ENCODE data around the gene C7orf25. TPM values are rescaled to one million over a fixed set of nuclear protein-coding genes. Genes with fewer than 3 reads are reported as not detected.

The C7orf25 gene
- total RNA-seq (1 to 10 TPM; 7.9 to 8.0 TPM), polyA plus RNA-seq (1 to 10 TPM; 1.9 to 3.3 (median 3.0) TPM), total RNA-seq (0 to 0.52 (median 0.19) reads per million in 6 experiments)

- Mint-ChIP-seq H3K36me3 (peaks cover 0 to 17% (median 2%) of the 10 kb centered on the region in 3 donors), H3K4me3 (peak within 1 kb of the TSS; percentile 84 to 97 (median 93)), H3K27ac (peak within 1 kb of the TSS; percentile 89 to 97 (median 95)), H3K4me1 (peaks cover 37 to 76% (median 58%) of the 10 kb centered on the region in 4 donors), H3K9me3 (no peaks in the 10 kb centered on the region), H3K27me3 (no peaks in the 10 kb centered on the region)
- ATAC-seq: peak; percentile 88 to 93
- POLR2A ChIA-PET: interaction anchor here (0.7 to 4.8 kb wide), 9 partner anchors 8 to 1578 kb away, joined by 3 to 30 read pairs (median 5); partner anchors contain the start of genes MRPL32 and PSMA2
- DNase-seq: peak; percentile 93 to 97 (median 95)
Measured at GRCh38 chr7:42911454-42912447, at the start of gene C7orf25. Gene C7orf25 (minus strand): TSS chr7:42912070. CDS start chr7:42910900, 1,170 bp downstream.

- POLR2A ChIA-PET: no interaction called here
- Mint-ChIP-seq H3K36me3 (peaks cover 0 to 7% (median 3%) of the 10 kb centered on the region in 3 donors), H3K4me1 (no peaks in the 10 kb centered on the region)
Measured at GRCh38 chr7:42961170-42961569, 49.3 kb upstream of the C7orf25 start.

GRCh38 chr7:42960762-42961161 is 48.9 kb upstream of the C7orf25 start:
- Mint-ChIP-seq H3K4me1 (no peaks in the 10 kb centered on the region), H3K27ac (no peak overlapping the region), H3K9me3 (peaks cover 0 to 15% (median 8%) of the 10 kb centered on the region in 9 donors), H3K27me3 (peaks cover 7 to 12% (median 10%) of the 10 kb centered on the region in 5 donors), H3K36me3 (peaks cover 0 to 9% (median 3%) of the 10 kb centered on the region in 3 donors), H3K4me3 (no peak overlapping the region)
- DNase-seq (no peak), ATAC-seq (no peak)
- POLR2A ChIA-PET: no interaction called here

More at GRCh38 chr7:42961170-42961569, 49.3 kb upstream of the C7orf25 start:
- ATAC-seq (no peak), DNase-seq (no peak)
- H3K4me3 Mint-ChIP-seq: no peak overlapping the region
- H3K27me3 Mint-ChIP-seq: peaks cover 7 to 12% (median 10%) of the 10 kb centered on the region in 5 donors
- no peak overlapping the region for H3K27ac Mint-ChIP-seq
- H3K9me3 Mint-ChIP-seq: peaks cover 0 to 13% (median 8%) of the 10 kb centered on the region in 9 donors

GRCh38 chr7:42959549-42959948 is 47.7 kb upstream of the C7orf25 start:
- POLR2A ChIA-PET: no interaction called here
- Mint-ChIP-seq H3K27ac (no peak overlapping the region), H3K36me3 (peaks cover 0 to 15% (median 8%) of the 10 kb centered on the region in 3 donors), H3K4me1 (no peaks in the 10 kb centered on the region), H3K27me3 (peaks cover 0 to 12% (median 7%) of the 10 kb centered on the region in 5 donors), H3K9me3 (peaks cover 0 to 24% (median 9%) of the 10 kb centered on the region in 9 donors), H3K4me3 (no peak overlapping the region)
- ATAC-seq: no peak
- no peak for DNase-seq

- no peak overlapping the region for H3K4me3 Mint-ChIP-seq
- no peak for DNase-seq
- H3K9me3 Mint-ChIP-seq: peaks cover 0 to 24% (median 9%) of the 10 kb centered on the region in 9 donors
- no peaks in the 10 kb centered on the region for H3K4me1 Mint-ChIP-seq
- POLR2A ChIA-PET: no interaction called here
- no peak overlapping the region for H3K27ac Mint-ChIP-seq
- ATAC-seq: no peak
- H3K27me3 Mint-ChIP-seq: peaks cover 0 to 12% (median 6%) of the 10 kb centered on the region in 5 donors
- H3K36me3 Mint-ChIP-seq: peaks cover 0 to 15% (median 8%) of the 10 kb centered on the region in 3 donors
Measured at GRCh38 chr7:42956062-42956461, 44.2 kb upstream of the C7orf25 start.

- POLR2A ChIA-PET: no interaction called here
- DNase-seq (no peak), ATAC-seq (no peak)
- Mint-ChIP-seq H3K9me3 (peaks cover 0 to 24% (median 9%) of the 10 kb centered on the region in 9 donors), H3K36me3 (peaks cover 0 to 15% (median 8%) of the 10 kb centered on the region in 3 donors), H3K4me3 (no peak overlapping the region), H3K27me3 (peaks cover 0 to 5% (median 0%) of the 10 kb centered on the region in 5 donors), H3K27ac (no peak overlapping the region), H3K4me1 (no peaks in the 10 kb centered on the region)
Measured at GRCh38 chr7:42953994-42954393, 42.1 kb upstream of the C7orf25 start.

- POLR2A ChIA-PET: no interaction called here
- H3K36me3 Mint-ChIP-seq: peaks cover 0 to 15% (median 8%) of the 10 kb centered on the region in 3 donors
- no peak overlapping the region for H3K4me3 Mint-ChIP-seq
- ATAC-seq (no peak), DNase-seq (no peak)
- peaks cover 0 to 3% (median 0%) of the 10 kb centered on the region in 5 donors for H3K27me3 Mint-ChIP-seq
- H3K27ac Mint-ChIP-seq: no peak overlapping the region
- H3K4me1 Mint-ChIP-seq: no peaks in the 10 kb centered on the region
- H3K9me3 Mint-ChIP-seq: peaks cover 0 to 23% (median 9%) of the 10 kb centered on the region in 9 donors
Measured at GRCh38 chr7:42952328-42952727, 40.5 kb upstream of the C7orf25 start.

- Mint-ChIP-seq H3K27me3 (peaks cover 0 to 3% (median 0%) of the 10 kb centered on the region in 5 donors), H3K4me1 (peaks cover 0 to 5% (median 0%) of the 10 kb centered on the region in 4 donors), H3K9me3 (peaks cover 0 to 8% (median 4%) of the 10 kb centered on the region in 9 donors), H3K36me3 (peaks cover 0 to 5% (median 4%) of the 10 kb centered on the region in 3 donors), H3K27ac (no peak overlapping the region), H3K4me3 (no peak overlapping the region)
- POLR2A ChIA-PET: no interaction called here
- ATAC-seq: no peak
- no peak for DNase-seq
Measured at GRCh38 chr7:42950417-42950816, 38.5 kb upstream of the C7orf25 start.

- POLR2A ChIA-PET: no interaction called here
- DNase-seq (no peak), ATAC-seq (no peak)
- peaks cover 0 to 5% (median 0%) of the 10 kb centered on the region in 4 donors for H3K4me1 Mint-ChIP-seq
- H3K4me3 Mint-ChIP-seq: no peak overlapping the region
- H3K27me3 Mint-ChIP-seq: peaks cover 0 to 3% (median 0%) of the 10 kb centered on the region in 5 donors
- H3K9me3 Mint-ChIP-seq: no peaks in the 10 kb centered on the region
- H3K27ac Mint-ChIP-seq: no peak overlapping the region
- H3K36me3 Mint-ChIP-seq: no peaks in the 10 kb centered on the region
Measured at GRCh38 chr7:42947521-42947920, 35.7 kb upstream of the C7orf25 start.

GRCh38 chr7:42946627-42946950 is 34.7 kb upstream of the C7orf25 start:
- DNase-seq: no peak
- POLR2A ChIA-PET: no interaction called here
- Mint-ChIP-seq H3K4me1 (peaks cover 0 to 5% (median 0%) of the 10 kb centered on the region in 4 donors), H3K27me3 (peaks cover 0 to 3% (median 0%) of the 10 kb centered on the region in 5 donors), H3K36me3 (no peaks in the 10 kb centered on the region), H3K27ac (no peak overlapping the region), H3K9me3 (no peaks in the 10 kb centered on the region), H3K4me3 (no peak overlapping the region)
- no peak for ATAC-seq

GRCh38 chr7:42945821-42946626 is 34.2 kb upstream of the C7orf25 start:
- no peak for DNase-seq
- Mint-ChIP-seq H3K27ac (peak overlapping the region in 2 of 10 donors; percentile 12 to 62), H3K4me3 (peak overlapping the region in 3 of 10 donors; percentile 7 to 13 (median 9)), H3K4me1 (peaks cover 0 to 5% (median under 1%) of the 10 kb centered on the region in 4 donors), H3K9me3 (no peaks in the 10 kb centered on the region), H3K36me3 (no peaks in the 10 kb centered on the region), H3K27me3 (peaks cover 0 to 3% (median 0%) of the 10 kb centered on the region in 5 donors)
- POLR2A ChIA-PET: no interaction called here
- no peak for ATAC-seq

Data from naive thymus-derived CD8-positive, alpha-beta T cell (primary cell).